ENCODE data around the gene CATSPER4. TPM values are rescaled to one million over a fixed set of nuclear protein-coding genes. Genes with fewer than 3 reads are reported as not detected.

CATSPER4 gene
- total and polyA plus RNA-seq, 2 of the 13 experiments (the other 11 are each of a cell fraction or from before 2014, with no cell fraction given), result not detected

DNA sequence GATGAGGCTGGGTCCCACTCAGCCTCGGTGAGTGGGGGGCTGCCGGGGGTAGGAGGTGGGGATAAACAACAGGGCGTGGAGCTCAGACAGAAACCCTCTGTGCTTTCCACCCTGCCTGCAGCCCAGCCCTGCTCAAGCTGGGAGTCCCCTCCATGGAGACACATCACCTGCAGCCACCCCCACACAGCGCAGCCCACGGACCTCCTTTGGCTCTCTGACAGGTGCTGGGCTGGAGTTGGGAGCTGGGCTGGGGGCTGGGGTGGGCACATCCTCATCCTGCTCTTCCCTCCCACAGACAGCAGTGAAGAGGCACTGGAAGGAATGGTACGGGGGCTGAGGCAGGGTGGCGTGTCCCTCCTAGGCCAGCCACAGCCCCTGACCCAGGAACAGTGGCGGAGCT lies 1.9 kb upstream of the CATSPER4 start:
- Histone ChIP-seq H2AFZ (ENCODE audit: low read length) (no peak overlapping the region), H3K27me3 (ENCODE audit: control insufficient read depth in 1 of 2, insufficient read depth in 2 of 2, low read length in 2 of 2) (peaks cover 0 to 6% of the 10 kb centered on the region in 2 experiments; a peak in 2 of 5 replicates), H3K4me1 (ENCODE audit: insufficient read depth, low read length) (no peaks in the 10 kb centered on the region), H3K36me3 (replicated peaks in 1 of 2; ENCODE audit: control insufficient read depth in 1 of 2, insufficient read depth in 2 of 2, low read length in 2 of 2) (0 out of 5 replicates have a peak, but pooled peaks cover 0 to 2% of the 10 kb centered on the region in 2 experiments), H3K79me2 (ENCODE audit: insufficient read depth, low read length) (no peaks in the 10 kb centered on the region), H3K9ac (ENCODE audit: insufficient read depth, low read depth, low read length) (no peak overlapping the region), H3K27ac (ENCODE audit: extremely low read length, insufficient read depth, low read length) (no peak overlapping the region), H3K9me3 (ENCODE audit: low read length) (no peaks in the 10 kb centered on the region), H4K20me1 (ENCODE audit: insufficient read depth, low read length) (no peaks in the 10 kb centered on the region), H3K4me2 (ENCODE audit: low read depth, low read length) (no peak overlapping the region), H3K4me3 (replicated peaks in 1 of 3; ENCODE audit: insufficient read depth in 1 of 3, low read depth in 2 of 3, low read length in 3 of 3) (no peak overlapping the region)
- no peak for FAIRE-seq
- WGBS (ENCODE audit: low lambda C conversion rate), result 90% methylated on average over 2 of the region's 8 CpGs
- no peak; the same call in 2 of the 3 replicates for ATAC-seq
- DNase-seq (ENCODE audit: low spot score), result no peak
- BruUV-seq (replicated peaks), result no TSS peak
- intact Hi-C loops (cut with micrococcal nuclease; ENCODE audit: unreplicated experiment) (no loop called here), in situ Hi-C loops (cut with HindIII; ENCODE audit: extremely low pct_ligation_motif_present, low pct_unique_long_range_greater_than_20kb) (no loop called here)
- TF ChIP-seq SOX6 (IDR thresholded peaks at IDR 0.05), result no peak
- TF ChIP-seq SOX6 (CRISPR knock-in tag; IDR thresholded peaks at IDR 0.05), result no peak
- no peak for TF ChIP-seq IKZF1 (IDR thresholded peaks at IDR 0.05)
- no peak for TF ChIP-seq ARID5B (CRISPR knock-in tag; IDR thresholded peaks at IDR 0.05)
- ChIA-PET POLR2A (interaction anchor here (0.7 kb wide), 1 partner anchor 18 kb away, joined by 3 read pairs; no protein-coding TSS in a partner anchor), CTCF (ENCODE audit: low intra/inter-chr PET ratio, low total read pairs) (no interaction called here)

GRCh38 chr1:26189331-26189730 lies 1.1 kb upstream of the CATSPER4 start:
- no peak for ATAC-seq

More at GRCh38 chr1:26189331-26189730, 1.1 kb upstream of the CATSPER4 start:
- in situ Hi-C loops (cut with HindIII; ENCODE audit: extremely low pct_ligation_motif_present, low pct_unique_long_range_greater_than_20kb), result no loop called here
- H4K20me1 ChIP-seq (ENCODE audit: insufficient read depth, low read length), result no peaks in the 10 kb centered on the region
- no peak overlapping the region for H2AFZ ChIP-seq (ENCODE audit: low read length)
- TF ChIP-seq NR2F6 (IDR thresholded peaks at IDR 0.05) (peak; percentile 59; the same call in 1 of the 2 replicates), NR2F6 (CRISPR knock-in tag; IDR thresholded peaks at IDR 0.05) (no peak), NR2F2 (IDR thresholded peaks at IDR 0.05; ENCODE audit: borderline replicate concordance, low read depth) (0 out of 2 replicates have a peak, but pooled peaks have one; percentile 32), NR2C2 (CRISPR knock-in tag; IDR thresholded peaks at IDR 0.05; ENCODE audit: borderline replicate concordance) (peak; percentile 72), NR2F1 (CRISPR knock-in tag; IDR thresholded peaks at IDR 0.05) (peak in 1 of 2 experiments; percentile 48; a peak in 1 of 4 replicates), SNAI1 (CRISPR knock-in tag; IDR thresholded peaks at IDR 0.05; ENCODE audit: borderline replicate concordance) (no peak), NR0B2 (CRISPR knock-in tag; IDR thresholded peaks at IDR 0.05) (no peak)
- FAIRE-seq (no peak), DNase-seq (ENCODE audit: low spot score) (no peak)
- WGBS (ENCODE audit: low lambda C conversion rate), result 31% methylated on average over 4 of the region's 6 CpGs
- ChIA-PET CTCF (ENCODE audit: low intra/inter-chr PET ratio, low total read pairs) (no interaction called here), POLR2A (interaction anchor here (1.7 kb wide), 1 partner anchor 36 kb away, joined by 5 read pairs; no protein-coding TSS in a partner anchor)
- H3K9ac ChIP-seq (ENCODE audit: insufficient read depth, low read depth, low read length), result no peak overlapping the region
- no peak overlapping the region for H3K4me2 ChIP-seq (ENCODE audit: low read depth, low read length)
- no peaks in the 10 kb centered on the region for H3K9me3 ChIP-seq (ENCODE audit: low read length)
- H3K36me3 ChIP-seq (replicated peaks in 1 of 2; ENCODE audit: control insufficient read depth in 1 of 2, insufficient read depth in 2 of 2, low read length in 2 of 2), result 0 out of 5 replicates have a peak, but pooled peaks cover 0 to 2% of the 10 kb centered on the region in 2 experiments
- no peak overlapping the region for H3K27ac ChIP-seq (ENCODE audit: extremely low read length, insufficient read depth, low read length)
- no peaks in the 10 kb centered on the region for H3K79me2 ChIP-seq (ENCODE audit: insufficient read depth, low read length)
- peaks cover 0 to 11% of the 10 kb centered on the region in 2 experiments; a peak in 2 of 5 replicates for H3K27me3 ChIP-seq (ENCODE audit: control insufficient read depth in 1 of 2, insufficient read depth in 2 of 2, low read length in 2 of 2)
- H3K4me1 ChIP-seq (ENCODE audit: insufficient read depth, low read length), result no peaks in the 10 kb centered on the region
- intact Hi-C loops (cut with micrococcal nuclease; ENCODE audit: unreplicated experiment), result no loop called here
- no peak overlapping the region for H3K4me3 ChIP-seq (replicated peaks in 1 of 3; ENCODE audit: insufficient read depth in 1 of 3, low read depth in 2 of 3, low read length in 3 of 3)
- no TSS peak for BruUV-seq (replicated peaks)
